A549 (cell line): ENCODE results near the gene TYW1B.

Experiments
- CTCF ChIP-seq: fragments of >200 bp; sonication (Bioruptor Twin); formaldehyde crosslinking; IDR thresholded peaks from 3 replicates; pipeline ENCODE4 v1.5.1; 2016
- EHMT2 ChIP-seq: fragments of 200-600 bp; sonication (generic); IDR thresholded peaks from 2 replicates; pipeline ENCODE4 v1.6.1; 2016; ENCODE audit warnings: antibody characterized with exemption, low read depth, mild to moderate bottlenecking, moderate library complexity
- EP300 ChIP-seq, 2 experiments: fragments of >200 bp; sonication (Bioruptor Twin); formaldehyde crosslinking; IDR thresholded peaks; 2 replicates in 1 of 2; 3 replicates in 1 of 2; pipeline ENCODE4 v1.6.1; 2016 to 2017
- FOSB ChIP-seq: fragments of 250-450 bp; sonication (Bioruptor Pico); IDR thresholded peaks from 2 replicates; pipeline ENCODE4 v1.5.0; 2020; ENCODE audit warnings: mild to moderate bottlenecking, moderate library complexity
- HDAC2 ChIP-seq: fragments of 200-600 bp; sonication (generic); IDR thresholded peaks from 2 replicates; pipeline ENCODE4 v1.6.1; 2016
- MAFK ChIP-seq: fragments of 450-650 bp; IDR thresholded peaks from 2 replicates; pipeline ENCODE4 v1.6.1; 2014; ENCODE audit not compliant: partially characterized antibody
- MYC ChIP-seq: IDR thresholded peaks from 2 replicates; pipeline ENCODE4 v1.6.1; 2012; ENCODE audit warnings: mild to moderate bottlenecking, inconsistent platforms, low read length, improper control_type of control experiment, borderline replicate concordance
- NPAS2 ChIP-seq: fragments of 250-450 bp; sonication (Bioruptor Pico); IDR thresholded peaks from 2 replicates; pipeline ENCODE4 v1.8.0; 2022; ENCODE audit warnings: mild to moderate bottlenecking, moderate library complexity, borderline replicate concordance
- PHF8 ChIP-seq: fragments of 200-600 bp; sonication (generic); IDR thresholded peaks from 2 replicates; pipeline ENCODE4 v1.6.1; 2016; ENCODE audit warnings: low read depth, mild to moderate bottlenecking, antibody characterized with exemption, moderate library complexity, borderline replicate concordance
- POLR2A ChIP-seq: IDR thresholded peaks from 2 replicates; pipeline ENCODE4 v1.6.1; 2012; ENCODE audit warnings: mild to moderate bottlenecking, low read length
- RFX5 ChIP-seq: fragments of 450-650 bp; IDR thresholded peaks from 2 replicates; pipeline ENCODE4 v1.7.1; 2014; ENCODE audit warnings: antibody characterized with exemption, mild to moderate bottlenecking, moderate library complexity
- TFCP2L1 ChIP-seq: fragments of 250-450 bp; sonication (Bioruptor Pico); IDR thresholded peaks from 2 replicates; pipeline ENCODE4 v1.5.0; 2021; ENCODE audit warnings: mild to moderate bottlenecking
- ZSCAN20 ChIP-seq: fragments of 250-450 bp; sonication (Bioruptor Pico); IDR thresholded peaks from 2 replicates; pipeline ENCODE4 v1.8.0; 2022; ENCODE audit warnings: mild to moderate bottlenecking, moderate library complexity

GRCh38 chr7:72577107-72577506 is 250.9 kb downstream of the TYW1B start:
- TF ChIP-seq TFCP2L1 (CRISPR knock-in tag) (no peak), ZSCAN20 (CRISPR knock-in tag) (no peak), HDAC2 (no peak), POLR2A (no peak), EP300 (IDR thresholded peaks at IDR 0.05) (no peak), CTCF (no peak), EHMT2 (no peak), MYC (no peak), NPAS2 (CRISPR knock-in tag) (no peak), MAFK (peak; percentile 70), FOSB (no peak), RFX5 (no peak), PHF8 (no peak)
